Suprapubic skin (tissue), 4 donors: ENCODE results near the gene HOXA5. TPM values are rescaled to one million over a fixed set of nuclear protein-coding genes. Genes with fewer than 3 reads are reported as not detected.

Experiments used
- DNase-seq, 2 donors: peaks; one replicate each; pipeline ENCODE4 v3.0.0-alpha.2; 2019; ENCODE audit warnings: low spot score in 2 of 2
- H3K27ac ChIP-seq: fragments of 200-600 bp; sonication (generic); one replicate; pipeline ENCODE4 v1.5.1; 2019
- H3K27me3 ChIP-seq: fragments of 200-600 bp; sonication (generic); one replicate; pipeline ENCODE4 v1.5.1; 2019
- H3K36me3 ChIP-seq: fragments of 200-600 bp; sonication (generic); one replicate; pipeline ENCODE4 v1.5.1; 2019
- H3K4me1 ChIP-seq: fragments of 200-600 bp; sonication (generic); one replicate; pipeline ENCODE4 v1.5.1; 2019
- H3K4me3 ChIP-seq: fragments of 200-600 bp; sonication (generic); one replicate; pipeline ENCODE4 v1.5.1; 2019; ENCODE audit warnings: mild to moderate bottlenecking
- H3K9me3 ChIP-seq: fragments of 200-600 bp; sonication (generic); one replicate; pipeline ENCODE4 v1.5.1; 2019
- CTCF ChIP-seq, 2 donors: fragments of 200-600 bp in 1 of 2; fragments of 450-650 bp in 1 of 2; sonication (generic) in 1 of 2; IDR thresholded peaks; one replicate each; pipeline ENCODE4 v1.5.1; 2016 to 2019; ENCODE audit warnings: antibody characterized with exemption in 2 of 2, mild to moderate bottlenecking in 1 of 2, moderate library complexity in 1 of 2
- EP300 ChIP-seq: sonication (generic); formaldehyde crosslinking; IDR thresholded peaks from one replicate; pipeline ENCODE4 v1.6.1; 2017; ENCODE audit warnings: antibody characterized with exemption
- POLR2A ChIP-seq, 2 donors: fragments of 450-650 bp; IDR thresholded peaks; one replicate each; pipeline ENCODE4 v1.6.1; 2017; ENCODE audit warnings: antibody characterized with exemption in 2 of 2, mild to moderate bottlenecking in 2 of 2, moderate library complexity in 2 of 2
- POLR2AphosphoS5 ChIP-seq, 3 donors: sonication (generic); formaldehyde crosslinking; IDR thresholded peaks; one replicate each; pipeline ENCODE4 v1.6.1; 2017; ENCODE audit warnings: antibody characterized with exemption in 3 of 3
- WGBS: methylation state at CpG from one replicate; pipeline ENCODE4 v1.1.5; 2018; 5-methylcytosine and 5-hydroxymethylcytosine counted together
- total RNA-seq, 4 donors: library from RNA; depleted of rRNA; stranded (reverse); fragments of >200 nt; gene quantifications; one replicate each; pipeline ENCODE4 v1.1.0, GENCODE V29; 2016

The HOXA5 gene
- total RNA-seq, 4 donors from 2014 or later: 4.7 to 16.3 (median 14.6) TPM

- WGBS: 65% methylated on average over 6 of the region's 6 CpGs
- Histone ChIP-seq H3K9me3 (no peaks in the 10 kb centered on the region), H3K36me3 (no peaks in the 10 kb centered on the region), H3K27me3 (no peaks in the 10 kb centered on the region), H3K4me3 (no peak overlapping the region), H3K27ac (no peak overlapping the region), H3K4me1 (peaks cover 51% of the 10 kb centered on the region)
- TF ChIP-seq POLR2A (IDR thresholded peaks at IDR 0.05): no peak
- no peak for TF ChIP-seq CTCF (IDR thresholded peaks at IDR 0.05)
- TF ChIP-seq EP300: no peak
- no peak for TF ChIP-seq POLR2AphosphoS5 (IDR thresholded peaks at IDR 0.05)
- DNase-seq: no peak
Measured at GRCh38 chr7:27132978-27133377, 10.5 kb downstream of the HOXA5 start.

DNA sequence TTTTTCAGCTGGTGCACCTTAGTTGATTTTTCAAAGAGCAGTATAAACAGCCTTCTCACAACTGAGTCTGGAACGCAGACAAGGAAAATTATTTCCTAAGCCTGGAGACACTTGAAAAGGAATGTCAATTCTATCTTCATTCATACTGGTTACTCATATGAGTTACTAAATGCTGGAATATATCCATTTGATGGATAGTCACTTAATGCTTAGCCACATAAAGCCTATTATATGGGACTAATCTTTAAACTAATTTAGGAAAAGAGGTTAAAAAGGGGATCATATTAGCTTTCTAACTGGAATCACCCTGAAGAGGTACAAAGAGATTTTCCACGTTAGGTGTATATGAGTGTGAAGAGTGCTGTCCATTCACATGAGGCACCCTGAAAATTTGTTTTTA is 11.3 kb downstream of the HOXA5 start:
- no peaks in the 10 kb centered on the region for H3K27me3 ChIP-seq
- no peaks in the 10 kb centered on the region for H3K36me3 ChIP-seq
- WGBS: 75% methylated on average over 2 of the region's 2 CpGs
- no peaks in the 10 kb centered on the region for H3K9me3 ChIP-seq
- no peak overlapping the region for H3K27ac ChIP-seq
- no peak for DNase-seq
- H3K4me1 ChIP-seq: peaks cover 46% of the 10 kb centered on the region
- TF ChIP-seq POLR2A (IDR thresholded peaks at IDR 0.05): no peak
- no peak for TF ChIP-seq POLR2AphosphoS5 (IDR thresholded peaks at IDR 0.05)
- no peak for TF ChIP-seq EP300
- H3K4me3 ChIP-seq: no peak overlapping the region

- no peaks in the 10 kb centered on the region for H3K9me3 ChIP-seq
- H3K4me1 ChIP-seq: peaks cover 38% of the 10 kb centered on the region
- no peaks in the 10 kb centered on the region for H3K36me3 ChIP-seq
- WGBS: 44% methylated on average over 12 of the region's 12 CpGs
- H3K27ac ChIP-seq: peak overlapping the region; percentile 87
- no peaks in the 10 kb centered on the region for H3K27me3 ChIP-seq
- TF ChIP-seq POLR2A (IDR thresholded peaks at IDR 0.05): no peak
- TF ChIP-seq CTCF (IDR thresholded peaks at IDR 0.05): no peak
- no peak for TF ChIP-seq POLR2AphosphoS5 (IDR thresholded peaks at IDR 0.05)
- no peak for TF ChIP-seq EP300
- DNase-seq: no peak
- peak overlapping the region; percentile 85 for H3K4me3 ChIP-seq
Measured at GRCh38 chr7:27131390-27131819, 12.1 kb downstream of the HOXA5 start.

DNA sequence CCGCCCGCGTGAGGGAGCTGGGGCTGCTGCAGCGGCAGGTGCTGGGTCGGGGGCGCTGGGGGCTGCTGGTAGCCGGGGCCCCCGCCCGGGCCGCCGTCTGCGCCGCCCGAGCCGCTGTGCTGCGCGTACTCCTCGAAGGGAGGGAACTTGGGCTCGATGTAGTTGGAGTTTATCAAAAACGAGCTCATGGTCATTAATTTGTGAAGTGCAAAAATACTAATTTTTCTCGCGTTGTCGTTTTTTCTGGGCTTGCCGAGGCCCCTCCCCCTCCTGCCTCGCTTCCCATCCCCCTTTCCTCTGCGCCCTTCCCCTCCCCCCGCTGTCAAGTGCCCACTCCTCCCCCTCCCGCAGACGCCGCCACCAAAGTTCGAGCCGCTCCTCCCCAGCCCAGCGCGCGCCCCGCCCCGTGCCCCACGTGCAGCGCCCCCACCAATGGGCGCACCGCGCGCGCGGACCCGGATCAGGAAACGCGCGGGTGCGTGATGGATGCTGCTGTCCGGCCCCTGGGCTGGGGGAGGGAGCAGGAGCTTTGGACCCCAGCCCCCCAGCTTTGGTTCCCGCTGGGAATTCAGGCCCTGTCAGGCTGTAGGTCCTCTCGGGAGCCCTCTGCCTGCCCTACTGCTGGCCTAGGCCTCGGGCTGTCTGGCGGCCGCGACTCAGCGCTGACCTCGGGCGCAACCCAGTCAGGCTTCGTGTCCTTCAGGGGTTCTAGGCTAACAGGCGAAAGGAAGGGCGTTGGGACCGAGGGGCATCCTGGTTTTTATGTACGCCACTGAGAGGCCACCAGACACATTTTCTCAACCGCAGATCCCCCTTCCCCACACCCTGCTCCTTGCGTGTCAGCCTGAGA is 12.7 kb downstream of the HOXA5 start, which contains the start of gene HOXA4:
Gene HOXA4, minus strand, starts transcription at position 218 of the 850 bp plus-strand sequence. Its CDS starts 24 bp downstream, at position 194.
- WGBS: 6% methylated on average over 29 of the region's 67 CpGs
- no peaks in the 10 kb centered on the region for H3K9me3 ChIP-seq
- peak; percentile 95 to 96 for DNase-seq
- TF ChIP-seq CTCF (IDR thresholded peaks at IDR 0.05): no peak
- TF ChIP-seq EP300: no peak
- TF ChIP-seq POLR2A (IDR thresholded peaks at IDR 0.05): peak in 1 of 2 donors; percentile 76
- TF ChIP-seq POLR2AphosphoS5 (IDR thresholded peaks at IDR 0.05): peak; percentile 63 to 80 (median 63)
- H3K36me3 ChIP-seq: no peaks in the 10 kb centered on the region
- peak within 1 kb of the TSS; percentile 87 for H3K27ac ChIP-seq
- H3K27me3 ChIP-seq: no peaks in the 10 kb centered on the region
- H3K4me3 ChIP-seq: peak within 1 kb of the TSS; percentile 85
- H3K4me1 ChIP-seq: peaks cover 32% of the 10 kb centered on the region

GRCh38 chr7:27129729-27130539 is 13.5 kb downstream of the HOXA5 start:
- Histone ChIP-seq H3K36me3 (no peaks in the 10 kb centered on the region), H3K9me3 (no peaks in the 10 kb centered on the region), H3K4me1 (peaks cover 23% of the 10 kb centered on the region), H3K27me3 (no peaks in the 10 kb centered on the region), H3K27ac (peak overlapping the region; percentile 87), H3K4me3 (peak overlapping the region; percentile 85)
- peak in 1 of 2 donors; percentile 68 for DNase-seq
- no peak for TF ChIP-seq POLR2AphosphoS5 (IDR thresholded peaks at IDR 0.05)
- TF ChIP-seq CTCF (IDR thresholded peaks at IDR 0.05): no peak
- WGBS: 26% methylated on average over 25 of the region's 72 CpGs
